NCI-H1694 (cell line): ENCODE measurements around the gene IRS4.

Experiments
- DNase-seq: peaks from one replicate; lab custom pipeline; 2025; lab: John Stamatoyannopoulos, UW

Gene IRS4

DNA sequence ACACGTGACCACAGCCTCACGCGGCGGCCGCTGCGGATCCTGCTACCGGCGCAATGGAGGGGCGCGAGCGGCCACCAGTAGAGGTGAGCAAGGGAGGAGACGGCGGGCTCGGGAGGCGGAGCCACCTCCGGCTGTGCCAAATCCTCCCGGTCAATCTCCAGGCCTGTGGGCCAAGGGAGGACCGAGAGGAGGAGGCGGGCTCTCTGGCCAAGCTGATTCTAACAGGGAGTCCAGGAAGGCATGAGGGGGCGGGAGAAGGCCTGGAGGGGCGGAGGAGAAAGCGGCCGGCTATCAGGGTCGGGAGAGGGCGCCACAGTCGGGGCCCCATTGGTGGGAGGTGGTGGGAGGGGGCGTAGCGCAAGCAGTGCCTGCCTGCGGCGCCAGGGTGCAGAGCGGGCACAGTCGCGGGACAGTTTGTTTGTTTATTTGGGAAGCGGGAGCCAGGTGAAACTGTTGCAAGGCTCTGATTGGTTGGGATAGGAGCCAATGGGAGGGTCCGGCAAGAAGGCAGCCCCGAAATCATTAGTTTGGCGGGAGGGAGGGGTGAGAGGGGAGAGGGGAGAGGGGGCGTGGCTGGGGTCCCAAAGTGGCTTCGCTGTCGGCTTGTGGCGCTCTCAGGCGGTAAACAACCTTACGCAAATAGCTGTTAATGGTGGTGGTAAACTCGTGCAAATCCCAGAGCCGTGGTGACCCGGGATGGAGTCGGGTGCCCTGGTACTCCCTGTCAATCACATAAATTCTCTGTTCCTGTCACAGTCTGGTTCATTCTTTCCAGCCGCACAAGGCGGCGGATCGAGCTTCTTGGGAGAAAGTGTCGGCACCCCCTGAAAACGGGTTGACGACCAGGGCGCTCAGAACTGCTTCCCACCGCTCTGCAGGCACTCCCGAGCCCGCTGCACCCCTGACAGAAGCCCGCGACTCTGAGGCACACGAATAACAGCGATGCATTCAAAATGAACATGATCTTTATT, at the start of gene IRS4:
Gene IRS4, minus strand, starts transcription at position 55 of the 971 bp plus-strand sequence.
- no peak for DNase-seq

- no peak for DNase-seq
Measured at GRCh38 chrX:108772549-108772948, 36.2 kb upstream of the IRS4 start.

DNA sequence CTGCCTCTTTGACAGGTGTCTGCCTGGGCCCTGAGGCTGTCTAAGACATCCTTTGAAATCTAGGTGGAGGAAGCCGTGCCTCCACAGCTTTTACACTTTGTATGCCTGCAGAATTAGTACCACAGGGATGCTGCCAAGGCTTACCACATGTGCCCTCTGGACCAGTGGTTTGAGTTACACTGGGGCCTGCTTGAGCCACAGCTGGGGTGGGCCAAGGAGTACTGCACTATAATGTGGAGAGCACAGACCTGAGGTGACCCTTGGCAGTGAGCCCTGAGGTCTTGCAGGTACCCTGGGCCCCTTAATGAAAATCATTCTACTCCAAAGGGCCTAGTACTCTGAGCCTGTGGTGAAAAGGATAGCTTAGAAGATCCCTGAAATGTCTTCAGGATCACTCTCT, 27.2 kb upstream of the IRS4 start:
- DNase-seq, result no peak

GRCh38 chrX:108740299-108740774, 4.0 kb upstream of the IRS4 start:
- DNase-seq, result no peak

DNA sequence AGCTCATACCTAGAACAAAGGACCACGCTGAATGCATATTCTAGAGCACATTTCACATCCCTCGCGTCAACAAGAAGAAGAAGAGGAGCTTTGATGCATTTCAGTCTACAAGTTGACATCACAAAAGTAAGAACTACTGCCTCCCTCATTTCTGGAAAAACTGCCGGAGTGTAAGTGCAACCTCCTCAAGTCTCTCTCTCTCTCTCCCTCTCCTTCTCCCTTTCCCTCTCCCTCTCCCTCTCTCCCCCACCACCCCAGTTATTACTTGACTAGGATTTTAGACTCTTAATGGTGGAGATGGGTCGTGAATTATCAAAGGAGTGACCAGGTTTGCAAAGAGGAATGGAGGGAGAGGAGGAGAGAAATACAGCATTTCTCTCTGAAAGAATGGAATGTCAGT, 1.4 kb upstream of the IRS4 start:
- no peak for DNase-seq

DNA sequence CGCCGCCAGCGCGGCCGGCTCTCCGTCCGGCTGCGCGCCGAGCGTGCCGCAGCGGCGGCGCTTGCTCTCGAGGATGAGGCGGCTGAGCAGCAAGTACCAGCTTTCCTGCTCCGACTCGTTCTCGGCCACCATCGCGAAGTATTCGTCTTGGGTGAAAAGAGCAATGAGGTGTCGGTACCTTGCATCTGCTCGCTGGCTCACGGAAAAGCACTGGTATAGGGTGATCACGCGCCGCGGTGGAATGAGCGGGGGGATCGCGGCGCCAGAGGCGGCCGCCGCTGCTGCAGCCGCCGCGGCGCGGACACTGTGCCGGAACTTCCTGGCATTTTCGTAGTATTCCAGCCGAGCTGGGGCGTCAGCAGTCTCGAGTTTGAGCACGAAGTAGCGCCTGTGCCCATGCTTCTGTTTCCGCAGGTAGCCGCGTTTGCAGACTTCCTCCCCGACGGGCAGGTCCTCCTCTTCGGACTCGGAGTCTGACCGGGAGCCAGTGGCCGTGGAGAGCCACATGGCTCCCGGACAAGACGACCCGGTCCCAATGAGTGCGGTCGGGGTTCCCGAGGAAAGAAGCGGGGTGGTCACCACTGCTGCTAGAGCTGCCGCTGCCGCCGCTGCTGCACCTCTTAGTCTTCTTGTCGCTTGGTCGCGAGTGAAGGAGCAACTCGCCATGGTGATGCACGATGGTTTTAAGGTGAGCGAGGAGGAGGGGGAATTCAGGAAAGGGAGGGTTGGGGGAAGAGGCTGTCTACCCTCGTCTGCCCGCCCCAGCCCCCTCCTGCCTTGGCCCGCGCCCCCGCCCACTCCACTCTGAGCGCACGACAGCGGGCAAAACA, 469 bp downstream of the IRS4 start:
- DNase-seq, result no peak

DNA sequence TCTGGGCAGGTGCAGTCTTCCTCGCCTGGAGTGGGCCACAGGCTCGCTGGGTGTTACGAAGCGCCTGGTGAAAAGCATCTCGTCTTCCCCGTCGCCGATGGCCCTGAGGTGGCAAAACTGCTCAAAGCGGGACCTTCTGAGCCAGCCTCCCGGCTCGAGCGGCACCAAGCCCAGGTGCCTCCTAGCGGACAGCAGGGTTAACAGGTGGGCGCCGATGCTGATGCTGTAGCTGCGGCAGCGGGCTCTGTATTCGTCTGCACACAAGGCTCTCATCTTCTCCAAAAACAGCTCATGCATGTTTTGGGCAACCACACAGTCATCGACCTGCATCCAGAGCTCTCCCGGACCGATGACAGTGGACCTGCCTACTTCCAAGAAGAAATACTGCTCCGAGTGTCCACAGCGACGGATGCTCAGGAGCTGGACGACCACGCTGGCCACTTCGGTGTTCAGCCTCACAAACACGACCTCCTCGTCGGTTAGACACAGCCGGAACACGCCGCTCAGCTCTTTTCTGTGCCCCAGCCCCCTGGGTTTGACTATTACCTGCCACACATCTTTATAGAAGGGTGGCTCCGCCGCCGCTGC, 1.2 kb downstream of the IRS4 start:
- DNase-seq, result no peak

DNA sequence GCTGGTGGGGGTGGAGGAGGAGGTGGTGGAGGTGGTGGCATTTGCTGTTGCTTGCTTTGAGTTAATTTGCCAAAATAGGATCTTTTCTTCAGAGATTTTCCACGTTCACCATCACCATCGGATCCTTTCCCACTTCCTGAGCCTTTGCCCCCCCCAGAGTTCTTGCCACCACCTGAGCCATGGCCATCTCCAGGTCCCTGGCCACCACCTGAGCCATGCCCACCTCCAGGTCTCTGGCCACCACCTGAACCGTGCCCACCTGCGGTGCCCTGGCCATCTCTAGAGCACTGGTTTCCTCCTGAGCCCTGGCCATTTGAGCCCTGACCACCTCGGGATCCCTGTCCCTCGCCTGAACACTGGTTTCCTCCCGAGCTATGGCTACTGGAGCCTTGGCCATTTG, 1.9 kb downstream of the IRS4 start:
- DNase-seq, result no peak

GRCh38 chrX:108732630-108733321, 3.6 kb downstream of the IRS4 start:
- DNase-seq, result no peak

- DNase-seq, result no peak
Measured at GRCh38 chrX:108731153-108731552, 5.2 kb downstream of the IRS4 start.

- no peak for DNase-seq
Measured at GRCh38 chrX:108726748-108727147, 9.6 kb downstream of the IRS4 start.

DNA sequence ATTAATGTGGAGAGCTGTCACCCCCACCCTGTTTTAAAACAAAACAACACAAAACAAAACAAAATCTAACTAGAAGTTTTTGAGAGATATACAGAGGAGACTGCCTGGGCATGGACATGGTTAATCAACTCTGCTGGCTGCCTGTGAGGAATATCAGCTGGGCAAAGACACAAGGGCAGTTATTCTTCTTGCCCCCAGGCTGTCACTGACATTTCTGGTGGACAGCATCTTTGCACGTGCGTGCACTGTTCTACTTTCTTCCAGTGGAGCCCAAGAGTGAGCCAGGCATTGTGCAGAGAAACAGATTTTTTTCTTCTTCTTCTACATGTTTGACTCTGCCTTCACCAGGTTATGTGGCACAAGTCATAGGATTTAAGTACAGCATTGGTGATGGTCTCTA, 13.8 kb downstream of the IRS4 start:
- DNase-seq, result no peak

- no peak for DNase-seq
Measured at GRCh38 chrX:108712886-108713285, 23.5 kb downstream of the IRS4 start.

- DNase-seq, result no peak
Measured at GRCh38 chrX:108704839-108705238, 31.5 kb downstream of the IRS4 start.

GRCh38 chrX:108702530-108702929, 33.8 kb downstream of the IRS4 start:
- no peak for DNase-seq

DNA sequence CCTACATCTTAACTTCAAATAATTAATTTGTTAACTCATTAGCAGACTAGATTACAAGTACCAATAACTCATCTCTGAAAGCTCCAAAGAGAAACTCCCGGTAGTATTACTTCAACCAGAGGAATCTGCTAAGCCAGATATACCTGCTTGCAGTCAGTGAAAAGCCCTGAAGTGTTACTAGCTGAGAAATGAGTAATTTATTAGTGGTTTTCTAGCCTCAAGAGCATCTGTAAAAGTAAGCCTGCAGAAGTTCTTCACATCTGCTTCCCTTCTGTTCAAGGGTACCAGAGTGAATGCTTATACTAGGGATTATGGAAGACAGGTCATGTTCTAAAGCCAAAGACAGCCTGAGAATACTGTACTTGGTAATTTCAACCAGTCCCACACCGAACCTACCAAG, 34.7 kb downstream of the IRS4 start:
- no peak for DNase-seq

GRCh38 chrX:108699368-108699767, 37.0 kb downstream of the IRS4 start:
- DNase-seq, result peak; percentile 30

DNA sequence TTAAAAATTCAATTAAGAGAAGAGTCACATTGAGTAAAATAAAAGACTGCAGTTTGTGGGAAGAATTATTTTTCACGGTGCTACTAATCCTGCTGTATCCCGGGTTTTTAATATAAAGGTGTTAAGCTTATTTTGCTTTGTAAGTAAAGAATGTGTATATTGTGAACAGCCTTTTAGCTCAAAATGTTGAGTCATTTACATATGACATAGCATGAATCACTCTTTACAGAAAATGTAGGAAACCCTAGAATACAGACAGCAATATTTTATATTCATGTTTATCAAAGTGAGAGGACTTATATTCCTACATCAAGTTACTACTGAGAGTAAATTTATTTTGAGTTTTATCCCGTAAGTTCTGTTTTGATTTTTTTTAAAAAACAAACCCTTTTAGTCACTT, 39.7 kb downstream of the IRS4 start:
- no peak for DNase-seq
